ENCODE measurements around the gene MYRFL. TPM values are rescaled to one million over a fixed set of nuclear protein-coding genes. Genes with fewer than 3 reads are reported as not detected.
"Not testable (repeated sequence)": the region's sequence is repeated elsewhere in the genome, so short reads cannot be mapped to it uniquely, and the experiment has no call there.

Gene MYRFL
- total RNA-seq, 1 experiment from 2014 or later = 0.57 TPM

- Histone ChIP-seq H3K23me2 (ENCODE audit: insufficient read length, low read depth, low read length, poor library complexity, severe bottlenecking) (no peaks in the 10 kb centered on the region), H3K23ac (ENCODE audit: insufficient read length, low read depth, low read length) (no peak overlapping the region), H3K18ac (ENCODE audit: insufficient read length, low read depth, low read length) (no peak overlapping the region), H2BK20ac (ENCODE audit: low read depth, low read length, poor library complexity, severe bottlenecking) (no peak overlapping the region), H3K4ac (ENCODE audit: low read depth, low read length) (no peak overlapping the region), H3K9me3 (ENCODE audit: control insufficient read depth, low read depth, low read length) (no peaks in the 10 kb centered on the region), H2AFZ (ENCODE audit: low read length) (no peak overlapping the region), H3K4me1 (ENCODE audit: insufficient read depth, low read length) (no peaks in the 10 kb centered on the region; the same call in 1 of the 2 replicates), H3T11ph (ENCODE audit: low read length) (no peak overlapping the region), H4K20me1 (ENCODE audit: control insufficient read depth, insufficient read depth, insufficient read length) (no peaks in the 10 kb centered on the region), H2BK12ac (ENCODE audit: insufficient read length, low read depth, low read length) (no peak overlapping the region), H3K27me3 (ENCODE audit: insufficient read depth, low read length) (no peaks in the 10 kb centered on the region), H2BK5ac (ENCODE audit: insufficient read length, low read length) (no peak overlapping the region), H2AK5ac (ENCODE audit: insufficient read length, low read length) (no peak overlapping the region), H2BK120ac (ENCODE audit: low read depth, low read length, poor library complexity, severe bottlenecking) (no peak overlapping the region), H3K14ac (ENCODE audit: insufficient read depth, low read length) (no peak overlapping the region), H3K79me1 (ENCODE audit: insufficient read depth, low read depth, low read length, poor library complexity, severe bottlenecking) (no peaks in the 10 kb centered on the region), H3K79me2 (ENCODE audit: insufficient read depth, low read length) (no peaks in the 10 kb centered on the region), H2BK15ac (ENCODE audit: low read depth, low read length) (no peak overlapping the region), H4K5ac (ENCODE audit: insufficient read length, low read depth, low read length) (no peak overlapping the region), H3K27ac (ENCODE audit: insufficient read length, low read depth, low read length) (no peak overlapping the region), H3K56ac (ENCODE audit: insufficient read length, low read depth, low read length) (no peak overlapping the region), H3K4me2 (ENCODE audit: insufficient read depth, insufficient read length, low read length) (no peak overlapping the region), H3K9ac (ENCODE audit: extremely low read depth, insufficient read length, low read length) (no peak overlapping the region), H4K8ac (replicated peaks; ENCODE audit: insufficient read length, low read depth, low read length) (no peak overlapping the region), H4K91ac (ENCODE audit: insufficient read length, low read depth, low read length) (no peak overlapping the region)
- H3K4me1 Mint-ChIP-seq = no peaks in the 10 kb centered on the region
- no CpG with 5 or more reads among the region's 1 CpG for WGBS (ENCODE audit: extremely low coverage, insufficient read length, low lambda C conversion rate)
- no peak overlapping the region for H3K4me3 Mint-ChIP-seq
- no peak for DNase-seq
- TF ChIP-seq CTCF (conservative IDR thresholded peaks at IDR 0.05) = no peak
- H3K9me3 Mint-ChIP-seq = peaks cover 0 to 7% of the 10 kb centered on the region in 2 experiments; a peak in 1 of 5 replicates
- H3K27me3 Mint-ChIP-seq (ENCODE audit: low read depth) = no peaks in the 10 kb centered on the region
- peaks cover 0 to 6% (median 0%) of the 10 kb centered on the region in 3 experiments; a peak in 2 of 7 replicates for H3K36me3 Mint-ChIP-seq (ENCODE audit: insufficient read depth in 1 of 3, low read depth in 3 of 3)
- no peak overlapping the region for H3K27ac Mint-ChIP-seq
These were observed 168.4 kb downstream of the MYRFL start for GRCh38 chr12:69993433-69993832.

- H3K4me3 Mint-ChIP-seq; H3K56ac ChIP-seq (ENCODE audit: insufficient read length, low read depth, low read length); H2BK5ac ChIP-seq (ENCODE audit: insufficient read length, low read length); H3K27me3 ChIP-seq (ENCODE audit: insufficient read depth, low read length); H3K9me3 Mint-ChIP-seq; H3K18ac ChIP-seq (ENCODE audit: insufficient read length, low read depth, low read length); H3K4me1 ChIP-seq (ENCODE audit: insufficient read depth, low read length); H3K14ac ChIP-seq (ENCODE audit: insufficient read depth, low read length); H3K36me3 Mint-ChIP-seq (ENCODE audit: insufficient read depth in 1 of 3, low read depth in 3 of 3); H4K20me1 ChIP-seq (ENCODE audit: control insufficient read depth, insufficient read depth, insufficient read length); H3T11ph ChIP-seq (ENCODE audit: low read length); H3K9me3 ChIP-seq (ENCODE audit: control insufficient read depth, low read depth, low read length); H3K79me1 ChIP-seq (ENCODE audit: insufficient read depth, low read depth, low read length, poor library complexity, severe bottlenecking); H3K79me2 ChIP-seq (ENCODE audit: insufficient read depth, low read length); H2AK5ac ChIP-seq (ENCODE audit: insufficient read length, low read length); H3K4me1 Mint-ChIP-seq; H2BK20ac ChIP-seq (ENCODE audit: low read depth, low read length, poor library complexity, severe bottlenecking); H2BK120ac ChIP-seq (ENCODE audit: low read depth, low read length, poor library complexity, severe bottlenecking); DNase-seq; H3K23me2 ChIP-seq (ENCODE audit: insufficient read length, low read depth, low read length, poor library complexity, severe bottlenecking); H2BK12ac ChIP-seq (ENCODE audit: insufficient read length, low read depth, low read length); H4K5ac ChIP-seq (ENCODE audit: insufficient read length, low read depth, low read length); H4K8ac ChIP-seq (replicated peaks; ENCODE audit: insufficient read length, low read depth, low read length); H3K9ac ChIP-seq (ENCODE audit: extremely low read depth, insufficient read length, low read length); H3K23ac ChIP-seq (ENCODE audit: insufficient read length, low read depth, low read length); H4K91ac ChIP-seq (ENCODE audit: insufficient read length, low read depth, low read length); H3K4ac ChIP-seq (ENCODE audit: low read depth, low read length); H2BK15ac ChIP-seq (ENCODE audit: low read depth, low read length); H3K27ac ChIP-seq (ENCODE audit: insufficient read length, low read depth, low read length); H3K27ac Mint-ChIP-seq; H3K27me3 Mint-ChIP-seq (ENCODE audit: low read depth); H2AFZ ChIP-seq (ENCODE audit: low read length); H3K4me2 ChIP-seq (ENCODE audit: insufficient read depth, insufficient read length, low read length): not testable (repeated sequence)
- no CpG with 5 or more reads among the region's 7 CpGs for WGBS (ENCODE audit: extremely low coverage, insufficient read length, low lambda C conversion rate)
These were observed 169.1 kb downstream of the MYRFL start for GRCh38 chr12:69994086-69994485.
